Colonic mucosa (tissue), 4 donors: Measurements from ENCODE around the gene PDGFD. TPM values are rescaled to one million over a fixed set of nuclear protein-coding genes. Genes with fewer than 3 reads are reported as not detected.

ENCODE experiments used
- DNase-seq: peaks from one replicate; pipeline ENCODE4 v3.0.0-alpha.2; 2020
- H3K27ac ChIP-seq: fragments of 200-600 bp; one replicate; pipeline ENCODE4 v1.8.0; 2021
- H3K27me3 ChIP-seq: fragments of 200-600 bp; one replicate; pipeline ENCODE4 v1.8.0; 2021
- H3K36me3 ChIP-seq: fragments of 200-600 bp; one replicate; pipeline ENCODE4 v1.8.0; 2021
- H3K4me1 ChIP-seq: fragments of 200-600 bp; one replicate; pipeline ENCODE4 v1.8.0; 2021; ENCODE audit warnings: mild to moderate bottlenecking
- H3K4me3 ChIP-seq: fragments of 200-600 bp; one replicate; pipeline ENCODE4 v1.8.0; 2021
- H3K9ac ChIP-seq, 2 donors: one replicate each; pipeline ENCODE4 v1.7.0; 2013; ENCODE audit warnings: control low read depth in 2 of 2, low read depth in 2 of 2, low read length in 2 of 2
- H3K9me3 ChIP-seq: fragments of 200-600 bp; one replicate; pipeline ENCODE4 v1.8.0; 2021
- intact Hi-C: fragments of 100-400 bp; cut with DNase I; formaldehyde crosslinking; loops from one replicate; pipeline ENCODE4 v1.14.1; 2022
- total RNA-seq, 2 donors: library from RNA; stranded (reverse); fragmentation: NEBNext Ultra II Directional in 1 of 2; extraction: Animal tissue kit (Norgen Biotek cat#: 25700) in 1 of 2; gene quantifications; one replicate each; pipeline ENCODE4 v1.2.1, GENCODE V29; 2021
- TF ChIP-seq, protein P1 (sequence below): fragments of 200-600 bp; IDR thresholded peaks from one replicate; pipeline ENCODE4 v1.8.0; 2022; ENCODE audit warnings: antibody characterized with exemption, mild to moderate bottlenecking
- donor health status: healthy.
- donor health status: DM: no; HTN: no; CAD: no.
- donor health status: DM: no; HTN: no; CAD: no.

The PDGFD gene
- total RNA-seq, 2 donors from 2014 or later, result 2.1 to 5.4 TPM

DNA sequence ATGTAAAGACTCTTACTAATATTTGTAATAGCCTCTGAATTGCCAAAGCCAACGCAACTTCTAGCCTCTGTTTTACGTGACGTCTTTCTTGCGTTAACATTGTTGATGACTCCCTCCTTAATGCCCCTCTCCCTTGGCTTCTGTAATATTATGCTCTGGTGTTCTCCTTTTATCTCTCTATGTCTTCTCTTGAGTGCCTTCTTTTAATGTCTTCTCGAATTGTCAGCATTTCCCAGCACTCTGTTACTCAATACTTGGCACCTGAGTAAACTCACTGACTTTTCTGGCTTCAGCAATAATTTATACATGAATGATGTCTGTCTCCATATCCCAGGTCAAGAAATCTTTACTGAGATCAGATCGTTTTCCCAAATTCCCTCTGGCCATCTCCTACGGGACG, 196.0 kb downstream of the PDGFD start:
- Histone ChIP-seq H3K27ac (no peak overlapping the region), H3K9me3 (no peaks in the 10 kb centered on the region), H3K27me3 (no peaks in the 10 kb centered on the region), H3K4me3 (no peak overlapping the region), H3K4me1 (no peaks in the 10 kb centered on the region), H3K9ac (no peak overlapping the region), H3K36me3 (no peaks in the 10 kb centered on the region)
- DNase-seq, result no peak
- intact Hi-C loops, result no loop called here
- TF ChIP-seq, protein P1, sequence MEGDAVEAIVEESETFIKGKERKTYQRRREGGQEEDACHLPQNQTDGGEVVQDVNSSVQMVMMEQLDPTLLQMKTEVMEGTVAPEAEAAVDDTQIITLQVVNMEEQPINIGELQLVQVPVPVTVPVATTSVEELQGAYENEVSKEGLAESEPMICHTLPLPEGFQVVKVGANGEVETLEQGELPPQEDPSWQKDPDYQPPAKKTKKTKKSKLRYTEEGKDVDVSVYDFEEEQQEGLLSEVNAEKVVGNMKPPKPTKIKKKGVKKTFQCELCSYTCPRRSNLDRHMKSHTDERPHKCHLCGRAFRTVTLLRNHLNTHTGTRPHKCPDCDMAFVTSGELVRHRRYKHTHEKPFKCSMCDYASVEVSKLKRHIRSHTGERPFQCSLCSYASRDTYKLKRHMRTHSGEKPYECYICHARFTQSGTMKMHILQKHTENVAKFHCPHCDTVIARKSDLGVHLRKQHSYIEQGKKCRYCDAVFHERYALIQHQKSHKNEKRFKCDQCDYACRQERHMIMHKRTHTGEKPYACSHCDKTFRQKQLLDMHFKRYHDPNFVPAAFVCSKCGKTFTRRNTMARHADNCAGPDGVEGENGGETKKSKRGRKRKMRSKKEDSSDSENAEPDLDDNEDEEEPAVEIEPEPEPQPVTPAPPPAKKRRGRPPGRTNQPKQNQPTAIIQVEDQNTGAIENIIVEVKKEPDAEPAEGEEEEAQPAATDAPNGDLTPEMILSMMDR, result no peak

DNA sequence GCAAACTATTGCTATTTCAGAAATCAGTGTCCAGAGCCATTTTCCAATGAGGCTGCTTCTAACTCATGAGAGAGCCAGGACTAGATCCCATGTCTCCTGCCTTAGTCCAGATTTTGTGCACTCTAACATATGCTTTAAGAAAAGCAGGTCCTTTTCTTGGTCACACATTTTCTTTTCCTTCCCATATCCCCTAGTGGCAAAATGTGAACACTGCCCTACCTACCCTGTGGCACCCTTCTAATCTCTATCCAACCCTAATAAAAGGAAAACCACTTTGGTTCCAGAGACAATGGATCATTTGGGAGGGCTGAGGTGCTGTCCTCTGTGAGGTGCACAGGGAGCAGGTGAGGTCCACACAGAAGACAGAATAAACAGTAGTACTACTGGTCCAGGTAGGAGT, 199.6 kb downstream of the PDGFD start:
- Histone ChIP-seq H3K4me3 (no peak overlapping the region), H3K9ac (no peak overlapping the region), H3K36me3 (no peaks in the 10 kb centered on the region), H3K27me3 (no peaks in the 10 kb centered on the region), H3K9me3 (no peaks in the 10 kb centered on the region), H3K27ac (no peak overlapping the region), H3K4me1 (no peaks in the 10 kb centered on the region)
- intact Hi-C loops, result no loop called here
- no peak for DNase-seq
- TF ChIP-seq, protein P1, result no peak

DNA sequence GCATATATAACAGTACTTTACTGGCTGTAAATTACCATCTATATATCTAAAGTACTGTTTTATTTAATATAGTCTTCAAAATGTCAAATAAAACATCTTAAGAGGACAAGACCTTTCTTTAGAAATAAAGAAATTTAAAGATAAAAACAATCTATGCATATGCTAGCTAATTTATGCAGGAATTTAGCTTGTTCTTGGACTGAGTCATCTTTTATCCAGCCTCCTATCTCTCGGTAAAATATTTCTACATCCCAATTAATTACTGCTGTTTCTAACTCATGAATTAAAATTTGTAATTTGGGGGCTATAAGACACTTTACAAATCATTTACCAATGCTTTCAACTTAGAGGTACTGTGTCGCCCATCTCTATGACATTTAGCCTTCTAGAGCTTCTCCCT, 200.3 kb downstream of the PDGFD start:
- Histone ChIP-seq H3K27me3 (no peaks in the 10 kb centered on the region), H3K27ac (no peak overlapping the region), H3K9ac (no peak overlapping the region), H3K4me1 (no peaks in the 10 kb centered on the region), H3K36me3 (no peaks in the 10 kb centered on the region), H3K9me3 (no peaks in the 10 kb centered on the region), H3K4me3 (no peak overlapping the region)
- no peak for DNase-seq
- intact Hi-C loops, result no loop called here
- TF ChIP-seq, protein P1, result no peak

DNA sequence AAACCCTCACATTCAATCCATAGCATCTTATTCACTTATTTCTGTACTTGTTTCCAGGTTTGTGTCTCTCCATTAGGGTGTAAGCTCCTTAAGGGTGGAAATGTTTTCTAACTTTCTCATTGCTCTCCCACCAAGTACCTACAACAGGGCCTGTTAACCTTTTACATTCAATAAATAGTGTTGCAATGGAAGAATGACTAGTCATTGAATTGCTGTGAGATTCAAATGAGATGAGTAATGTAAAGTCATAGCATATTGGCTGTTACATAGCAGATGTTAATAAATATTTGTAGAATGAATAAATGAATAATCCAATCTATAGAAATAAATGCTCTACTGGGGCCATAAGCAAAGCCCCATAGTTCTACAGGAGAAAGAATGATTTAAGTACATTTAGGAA, 202.9 kb downstream of the PDGFD start:
- intact Hi-C loops, result no loop called here
- DNase-seq, result no peak
- H3K27ac ChIP-seq, result no peak overlapping the region

DNA sequence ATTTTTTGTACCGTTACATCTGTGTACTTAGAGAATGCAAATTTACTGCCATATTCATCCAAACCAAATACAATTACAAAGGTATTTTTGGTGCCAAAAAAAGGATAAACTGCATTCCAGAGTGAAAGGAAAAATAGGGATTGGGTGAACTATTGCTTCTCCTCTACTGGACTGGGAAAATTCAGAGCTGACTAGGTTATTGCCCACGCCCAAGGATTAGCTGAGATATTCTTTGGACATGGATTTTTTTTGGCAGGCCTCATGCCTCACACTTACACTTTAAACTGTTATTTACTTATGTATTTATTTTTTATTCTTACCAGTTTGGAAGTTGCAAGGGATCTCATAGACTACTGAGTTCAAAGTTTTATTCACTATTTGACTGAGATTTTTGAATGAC, 203.8 kb downstream of the PDGFD start:
- DNase-seq, result no peak
- H3K4me1 ChIP-seq, result no peaks in the 10 kb centered on the region
- no peak overlapping the region for H3K9ac ChIP-seq
- H3K9me3 ChIP-seq, result no peaks in the 10 kb centered on the region
- H3K27ac ChIP-seq, result no peak overlapping the region
- H3K4me3 ChIP-seq, result no peak overlapping the region
- intact Hi-C loops, result no loop called here
- TF ChIP-seq, protein P1, result no peak
- H3K36me3 ChIP-seq, result no peaks in the 10 kb centered on the region
- no peaks in the 10 kb centered on the region for H3K27me3 ChIP-seq

More for the DNA sequence above, 202.9 kb downstream of the PDGFD start:
- TF ChIP-seq, protein P1, result no peak
- H3K4me1 ChIP-seq, result no peaks in the 10 kb centered on the region
- H3K9me3 ChIP-seq, result no peaks in the 10 kb centered on the region
- no peak overlapping the region for H3K9ac ChIP-seq
- H3K4me3 ChIP-seq, result no peak overlapping the region
- no peaks in the 10 kb centered on the region for H3K27me3 ChIP-seq
- no peaks in the 10 kb centered on the region for H3K36me3 ChIP-seq
